HAP-1 (cell line): Measurements from ENCODE around the gene NDUFS6.
"Not testable (repeated sequence)": the region's sequence is repeated elsewhere in the genome, so short reads cannot be mapped to it uniquely, and the experiment has no call there.

Experiments
- DNase-seq, 2 experiments: peaks; one replicate each; pipeline ENCODE4 v3.0.0-alpha.2; 2016 to 2020; ENCODE audit warnings: low spot score in 2 of 2
- H3K27me3 ChIP-seq: fragments of 250-450 bp; sonication (Bioruptor Pico); 2 replicates; pipeline ENCODE4 v1.5.1; 2020; ENCODE audit warnings: low read depth, mild to moderate bottlenecking, moderate library complexity
- H3K36me3 ChIP-seq: fragments of 250-450 bp; sonication (Bioruptor Pico); replicated peaks from 2 replicates; pipeline ENCODE4 v1.5.1; 2020; ENCODE audit warnings: mild to moderate bottlenecking
- H3K4me1 ChIP-seq: fragments of 250-450 bp; sonication (Bioruptor Pico); 2 replicates; pipeline ENCODE4 v1.5.1; 2020; ENCODE audit warnings: mild to moderate bottlenecking
- H3K4me3 ChIP-seq: fragments of 250-450 bp; sonication (Bioruptor Pico); 2 replicates; pipeline ENCODE4 v1.5.1; 2020; ENCODE audit warnings: mild to moderate bottlenecking, moderate library complexity
- H3K9me3 ChIP-seq: fragments of 250-450 bp; sonication (Bioruptor Pico); 2 replicates; pipeline ENCODE4 v1.5.1; 2020; ENCODE audit warnings: mild to moderate bottlenecking, moderate library complexity
- in situ Hi-C: fragments of 300-500 bp; cut with MboI; formaldehyde crosslinking; loops from 3 replicates; pipeline ENCODE4 v1.14.3; 2020; ENCODE audit warnings: low sequenced_read_pairs, inconsistent platforms, mixed read lengths

NDUFS6 gene

DNA sequence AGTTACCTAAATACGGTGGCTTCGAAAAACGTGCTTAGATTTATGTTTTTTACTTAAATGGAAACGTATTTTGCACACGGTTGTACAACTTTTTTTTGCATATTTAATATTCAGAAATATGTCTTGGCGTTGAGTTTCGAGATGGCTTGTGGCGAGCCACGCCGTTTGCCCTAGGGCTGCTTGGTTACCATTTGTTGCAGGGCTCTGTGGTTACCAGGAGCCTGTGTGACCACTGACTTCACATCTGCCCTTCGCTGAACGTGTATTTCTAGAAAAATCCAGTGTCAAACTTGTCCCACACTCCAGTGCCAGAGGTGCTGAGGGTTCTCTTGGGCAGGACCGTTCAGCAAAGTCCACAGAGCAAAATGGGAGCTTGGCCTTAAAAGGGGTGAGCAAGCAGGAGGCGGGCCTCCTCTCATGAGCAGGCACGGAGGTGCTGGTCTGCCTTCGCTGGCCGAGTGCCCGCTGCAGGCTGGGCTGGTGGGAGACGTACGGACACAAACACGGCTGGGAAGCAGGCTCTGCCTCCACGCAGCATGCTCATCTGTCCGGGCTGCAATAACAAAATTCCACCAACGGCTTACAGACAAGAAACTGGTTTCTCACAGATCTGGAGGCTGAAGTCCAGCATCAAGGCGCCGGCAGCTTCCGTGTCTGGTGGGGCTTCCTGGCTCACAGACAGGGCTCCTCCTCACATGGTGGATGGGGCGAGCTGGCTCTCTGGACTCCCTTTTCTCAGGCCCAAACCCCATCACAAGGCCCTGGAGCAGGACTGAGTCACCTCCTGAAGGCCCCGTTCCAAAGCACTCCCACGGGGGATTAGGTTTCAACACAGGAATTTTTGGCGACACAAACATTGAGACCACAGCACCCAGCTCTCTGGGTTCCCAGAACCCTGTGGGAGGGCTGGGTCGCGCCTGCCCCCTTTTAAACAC is 7.0 kb upstream of the NDUFS6 start:
- Histone ChIP-seq H3K27me3 (no peaks in the 10 kb centered on the region), H3K4me1 (no peaks in the 10 kb centered on the region), H3K4me3 (no peak overlapping the region), H3K9me3 (no peaks in the 10 kb centered on the region), H3K36me3 (peaks cover 24% of the 10 kb centered on the region)
- in situ Hi-C loops: no loop called here
- no peak for DNase-seq

DNA sequence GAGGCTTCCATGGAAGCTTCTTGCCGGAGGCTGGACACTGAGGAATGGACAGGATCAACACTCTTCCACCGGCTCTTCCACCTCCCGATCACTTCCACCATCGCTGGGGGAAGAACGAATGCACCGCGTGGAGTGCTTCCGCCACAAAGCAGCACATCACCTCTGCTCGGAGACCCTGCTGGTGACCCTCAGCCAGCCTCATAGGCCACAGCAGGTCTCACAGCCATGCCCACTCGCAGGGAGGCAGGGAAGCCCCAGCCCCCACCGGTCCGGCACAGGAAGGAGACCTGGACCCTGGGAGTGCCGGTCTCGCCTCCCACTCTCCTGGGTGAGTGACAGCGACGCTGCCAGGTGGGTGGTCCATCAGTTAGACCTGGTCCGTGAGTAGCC is 6.3 kb upstream of the NDUFS6 start:
- H3K4me1 ChIP-seq: no peaks in the 10 kb centered on the region
- no peak overlapping the region for H3K4me3 ChIP-seq

DNA sequence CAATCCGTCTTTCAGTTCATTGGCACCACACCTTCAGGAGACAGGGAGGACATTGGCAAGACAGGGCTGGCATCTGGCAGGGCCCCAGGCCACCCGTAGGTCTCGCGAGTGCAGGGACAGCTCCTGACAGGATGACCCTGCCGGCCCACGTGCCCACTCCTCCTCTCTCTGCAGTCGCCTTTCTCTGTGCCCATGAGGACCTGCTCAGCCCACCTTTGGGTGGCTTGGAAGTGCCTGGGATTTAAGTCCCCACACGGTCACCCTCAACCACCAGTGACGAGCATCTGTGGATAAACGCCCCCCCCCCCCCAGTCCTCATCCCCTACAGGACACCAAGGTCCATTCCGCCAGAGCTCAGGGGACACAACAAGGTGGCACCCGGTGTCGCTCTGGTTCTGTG is 5.7 kb upstream of the NDUFS6 start:
- H3K4me1 ChIP-seq: 0 out of 2 replicates have a peak, but pooled peaks cover under 1% of the 10 kb centered on the region
- peaks cover 24% of the 10 kb centered on the region for H3K36me3 ChIP-seq
- no peak overlapping the region for H3K4me3 ChIP-seq
- in situ Hi-C loops: no loop called here
- no peaks in the 10 kb centered on the region for H3K27me3 ChIP-seq
- DNase-seq: no peak
- H3K9me3 ChIP-seq: no peaks in the 10 kb centered on the region

More for the DNA sequence above, 6.3 kb upstream of the NDUFS6 start:
- Histone ChIP-seq H3K27me3 (no peaks in the 10 kb centered on the region), H3K36me3 (peaks cover 24% of the 10 kb centered on the region), H3K9me3 (no peaks in the 10 kb centered on the region)
- in situ Hi-C loops: no loop called here
- DNase-seq: no peak

DNA sequence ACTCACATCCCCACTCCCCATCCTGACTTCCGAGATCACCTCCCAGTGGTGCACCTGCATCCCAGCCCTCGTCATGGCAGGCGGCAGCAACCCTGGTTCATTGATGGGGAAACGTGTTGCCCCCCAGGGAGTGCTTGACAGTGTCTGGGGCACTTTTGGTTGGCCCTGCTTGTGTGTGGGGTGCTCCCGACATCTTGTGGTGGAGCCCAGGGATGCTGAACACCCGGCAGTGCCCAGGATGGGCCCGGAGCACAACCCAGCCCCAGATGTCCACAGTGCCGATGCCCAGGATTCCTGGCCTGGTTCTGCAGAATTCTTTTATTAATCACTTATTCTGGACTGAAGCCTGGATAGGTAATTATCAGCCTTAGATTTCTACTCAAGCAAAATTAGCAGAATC is 5.3 kb upstream of the NDUFS6 start:
- Histone ChIP-seq H3K27me3 (no peaks in the 10 kb centered on the region), H3K36me3 (peaks cover 24% of the 10 kb centered on the region), H3K4me1 (0 out of 2 replicates have a peak, but pooled peaks cover 3% of the 10 kb centered on the region), H3K4me3 (no peak overlapping the region), H3K9me3 (no peaks in the 10 kb centered on the region)
- DNase-seq: no peak
- in situ Hi-C loops: no loop called here

DNA sequence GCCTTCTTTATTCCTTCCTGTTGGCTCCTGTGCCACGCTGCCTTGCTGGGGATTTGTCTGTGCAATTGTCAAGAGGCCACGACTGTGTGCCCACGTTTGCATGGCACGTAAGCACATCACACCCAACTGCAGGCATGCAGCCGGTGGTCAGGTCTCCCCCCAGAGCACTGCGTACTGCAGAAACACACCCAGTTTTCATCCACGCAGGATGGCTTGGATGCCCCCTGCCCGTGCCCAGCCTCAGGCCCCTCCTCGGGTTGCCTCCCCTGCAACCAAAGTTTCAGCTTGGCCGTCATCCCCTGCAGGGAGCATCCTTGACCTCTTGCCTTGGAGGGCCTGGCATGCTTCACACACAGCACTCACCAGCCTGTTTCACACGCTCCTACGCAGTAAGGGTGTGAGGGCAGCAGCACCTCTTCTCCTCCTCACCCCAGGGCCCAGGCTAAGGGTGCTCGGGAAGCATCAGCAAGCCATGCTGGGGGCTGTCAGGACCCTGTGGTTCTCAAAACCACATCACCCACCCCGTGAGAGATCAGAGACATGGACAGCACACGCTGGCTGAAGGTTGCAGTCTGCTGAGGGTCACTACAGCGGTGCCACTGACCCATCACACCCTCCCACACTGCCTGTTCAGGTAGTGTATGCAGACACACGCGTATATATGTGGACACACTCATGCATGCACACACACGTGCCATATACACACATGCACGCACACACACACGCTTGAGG is 4.7 kb upstream of the NDUFS6 start:
- in situ Hi-C loops: no loop called here
- H3K4me3 ChIP-seq: no peak overlapping the region

DNA sequence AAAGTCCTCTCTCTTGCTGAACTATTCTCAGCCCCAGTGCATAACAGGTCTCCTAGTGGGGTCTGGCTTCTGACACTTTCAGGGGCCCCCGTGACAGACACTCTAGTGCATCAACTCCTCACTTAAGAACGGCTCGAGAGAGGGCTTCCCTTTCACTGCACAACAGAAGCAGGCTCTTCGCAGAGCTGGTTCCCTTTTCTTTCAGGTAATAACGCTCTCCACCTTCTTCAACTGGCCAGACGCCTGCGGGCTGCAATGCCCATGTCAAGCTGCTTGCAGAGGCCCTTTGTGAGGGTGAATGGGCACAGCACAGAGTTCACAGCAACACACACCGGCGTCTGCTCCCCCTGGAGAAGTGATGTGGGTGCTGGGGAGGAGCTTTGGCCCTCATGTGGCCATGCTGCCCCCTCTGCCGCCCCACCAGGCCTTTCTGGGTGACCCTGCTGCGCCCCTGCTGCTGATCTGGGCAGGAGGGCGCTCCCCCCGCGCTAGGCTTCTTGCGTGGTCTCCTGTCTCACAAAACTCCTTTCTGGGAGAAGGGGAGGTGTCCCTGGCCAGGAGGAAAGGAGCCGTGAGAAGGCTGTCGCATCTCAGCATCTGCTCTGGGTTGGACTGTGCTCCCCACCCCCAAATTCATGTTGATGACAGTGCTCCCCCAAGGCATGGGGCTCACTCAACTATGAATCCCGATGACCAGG is 4.0 kb upstream of the NDUFS6 start:
- no peak for DNase-seq
- Histone ChIP-seq H3K36me3 (peaks cover 24% of the 10 kb centered on the region), H3K27me3 (no peaks in the 10 kb centered on the region), H3K4me1 (0 out of 2 replicates have a peak, but pooled peaks cover 5% of the 10 kb centered on the region), H3K9me3 (no peaks in the 10 kb centered on the region), H3K4me3 (no peak overlapping the region)
- in situ Hi-C loops: no loop called here

More for the DNA sequence above, 4.7 kb upstream of the NDUFS6 start:
- DNase-seq: no peak
- no peaks in the 10 kb centered on the region for H3K27me3 ChIP-seq
- 0 out of 2 replicates have a peak, but pooled peaks cover 3% of the 10 kb centered on the region for H3K4me1 ChIP-seq
- peaks cover 24% of the 10 kb centered on the region for H3K36me3 ChIP-seq
- no peaks in the 10 kb centered on the region for H3K9me3 ChIP-seq

DNA sequence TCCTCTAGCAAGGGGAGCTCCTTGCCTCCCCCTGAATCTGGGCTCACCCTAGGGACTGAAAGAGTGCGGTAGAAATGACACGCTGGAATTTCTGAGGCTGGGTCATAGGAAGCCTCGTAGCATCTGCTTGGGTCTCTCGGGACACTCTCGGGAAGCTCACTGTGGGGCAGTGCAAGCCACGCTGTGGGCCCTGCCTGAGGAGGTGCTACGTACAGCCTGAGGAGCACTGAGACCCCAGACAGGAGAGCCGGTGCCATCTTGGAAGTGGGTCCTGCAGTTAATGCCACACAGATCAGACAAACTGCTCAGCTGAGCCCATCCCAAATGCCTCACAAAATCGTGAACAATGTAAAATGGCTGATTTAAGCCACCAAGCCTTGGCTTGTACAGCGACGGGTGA is 3.4 kb upstream of the NDUFS6 start:
- Histone ChIP-seq H3K4me1 (0 out of 2 replicates have a peak, but pooled peaks cover 7% of the 10 kb centered on the region), H3K27me3 (no peaks in the 10 kb centered on the region), H3K9me3 (no peaks in the 10 kb centered on the region), H3K36me3 (peaks cover 29% of the 10 kb centered on the region), H3K4me3 (no peak overlapping the region)
- DNase-seq: no peak
- in situ Hi-C loops: no loop called here

DNA sequence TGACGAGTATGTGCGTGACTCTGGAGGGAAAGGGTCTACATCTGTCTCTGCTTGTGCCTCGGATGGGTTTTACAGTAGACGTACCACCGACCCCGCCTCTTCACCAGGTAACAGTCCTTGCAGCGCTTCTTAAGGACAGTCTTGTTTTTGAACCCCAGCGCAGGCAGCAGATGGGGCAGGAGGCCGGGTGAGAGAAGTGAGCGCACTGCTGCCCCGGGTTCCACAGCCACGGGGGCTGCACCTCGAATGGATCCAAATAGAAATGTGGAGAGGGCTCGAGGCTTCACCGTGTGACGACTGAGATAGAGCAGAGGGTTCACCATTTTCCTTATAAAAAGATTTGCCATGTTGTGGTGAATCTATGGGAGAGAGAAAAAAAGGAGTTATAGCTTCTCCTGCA is 2.6 kb upstream of the NDUFS6 start:
- H3K9me3 ChIP-seq, in situ Hi-C loops, H3K4me1 ChIP-seq, DNase-seq, H3K27me3 ChIP-seq: not testable (repeated sequence)
- peak overlapping the region; percentile 95 for H3K4me3 ChIP-seq
- H3K36me3 ChIP-seq: peaks cover 37% of the 10 kb centered on the region

DNA sequence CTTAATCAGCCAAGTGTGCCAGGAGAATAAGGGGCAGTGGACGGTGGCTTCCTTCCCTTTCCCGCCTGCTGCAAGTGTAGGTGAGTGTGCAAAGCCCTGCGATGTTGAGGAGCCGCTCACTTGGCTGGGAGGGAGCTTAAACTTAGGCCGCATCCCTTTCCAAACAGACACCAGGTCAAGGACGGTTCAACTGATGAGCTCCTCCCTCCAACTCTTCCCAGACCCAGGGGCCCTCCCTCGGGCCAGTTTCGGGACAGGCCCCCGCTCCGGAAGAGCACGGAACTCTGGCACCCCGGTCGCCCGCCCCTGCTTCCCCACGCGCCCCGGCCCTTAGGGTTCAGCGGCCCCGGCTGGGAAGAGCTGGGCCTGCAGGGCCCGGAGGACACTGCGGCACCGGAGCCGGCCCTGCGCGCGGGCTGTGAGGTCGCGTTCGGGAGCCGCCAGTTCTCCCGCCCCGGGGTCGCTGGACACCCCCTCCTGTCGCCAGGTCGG is 2.1 kb upstream of the NDUFS6 start:
- H3K36me3 ChIP-seq: peaks cover 42% of the 10 kb centered on the region
- peak in 1 of 2 experiments; percentile 16 for DNase-seq
- peak overlapping the region; percentile 95 for H3K4me3 ChIP-seq
- H3K4me1 ChIP-seq: 0 out of 2 replicates have a peak, but pooled peaks cover 7% of the 10 kb centered on the region
- H3K9me3 ChIP-seq: no peaks in the 10 kb centered on the region
- in situ Hi-C loops: no loop called here
- H3K27me3 ChIP-seq: no peaks in the 10 kb centered on the region

DNA sequence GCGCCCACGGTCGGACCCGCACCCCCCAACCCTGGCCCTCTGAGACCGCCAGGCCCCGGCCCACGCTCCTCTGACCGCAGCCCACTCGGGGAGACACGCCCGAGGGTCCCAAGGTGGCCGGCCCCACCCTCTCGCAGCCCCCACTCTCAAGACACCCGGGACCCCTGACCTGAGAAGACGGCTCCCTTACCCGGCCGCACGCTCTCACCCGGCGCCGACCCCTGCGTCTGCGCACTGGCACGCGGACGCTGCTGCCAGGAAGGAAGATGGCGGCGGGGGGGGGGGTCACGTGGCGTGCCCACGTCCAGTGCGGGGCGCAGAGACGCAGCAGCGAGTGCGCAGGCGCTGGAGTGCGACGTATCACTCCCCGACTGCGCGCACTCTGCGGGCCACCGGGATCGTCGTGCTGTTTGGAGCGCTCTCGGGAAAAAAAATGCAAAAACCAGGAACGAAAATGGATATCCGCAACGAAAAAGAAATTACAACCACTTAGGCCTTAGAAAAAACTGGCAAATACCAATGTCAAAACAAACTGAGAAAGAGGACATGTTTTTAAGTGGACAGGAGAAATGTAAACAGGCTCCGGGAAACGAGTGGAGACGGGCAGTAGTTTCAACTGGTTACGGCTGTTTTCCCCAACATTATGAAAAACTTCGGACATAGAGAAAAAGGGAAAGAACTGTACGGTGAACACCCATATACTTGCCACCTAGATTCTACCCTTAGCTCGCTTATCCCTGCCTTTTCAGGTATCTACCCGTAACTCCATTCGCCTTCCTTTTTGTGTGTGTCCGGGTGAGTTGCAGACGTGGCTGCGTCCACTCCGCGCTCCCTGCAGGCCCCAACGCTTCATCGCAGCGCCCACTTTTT is 1.4 kb upstream of the NDUFS6 start, which contains the start of gene MRPL36:
MRPL36 (minus strand) TSS at position 236 of the 870 bp plus-strand sequence. CDS start 902 bp downstream, outside the sequence.
- in situ Hi-C loops: no loop called here

DNA sequence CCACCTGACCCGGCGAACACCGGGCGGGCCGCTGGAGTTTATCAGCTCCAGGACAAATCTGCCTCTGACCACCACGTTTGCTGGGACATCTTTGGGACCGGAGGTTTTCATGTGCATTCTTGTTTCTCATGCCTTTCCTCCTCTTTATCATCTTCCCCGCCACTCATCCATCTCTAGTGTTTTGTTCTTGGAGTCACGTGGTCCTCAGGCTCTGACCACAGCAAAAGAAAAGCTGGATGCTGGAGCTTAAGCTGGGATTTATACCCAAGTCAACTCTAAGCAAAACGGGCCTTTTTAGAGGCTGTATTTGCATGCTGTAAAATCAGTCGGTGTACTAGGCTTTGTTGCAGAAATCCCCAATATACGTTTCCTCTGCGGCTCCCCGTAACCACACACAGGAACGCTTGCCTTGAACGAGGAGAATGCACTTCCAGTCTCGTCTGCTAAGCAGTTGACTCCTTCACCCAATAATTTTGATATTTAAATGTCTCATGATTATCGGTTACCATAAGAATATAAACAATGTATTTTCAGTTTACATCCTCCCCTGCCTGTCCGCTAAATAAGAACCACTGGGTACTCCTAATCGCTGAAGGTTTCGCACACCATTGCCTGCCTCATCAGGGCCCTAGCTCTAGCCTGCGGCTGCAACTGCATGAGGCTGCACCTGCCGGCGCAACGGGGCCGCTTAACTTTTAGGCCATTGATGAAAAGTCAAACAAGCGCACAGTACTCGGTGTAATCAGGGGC is 560 bp upstream of the NDUFS6 start:
- DNase-seq: peak; percentile 44 to 55
- no peaks in the 10 kb centered on the region for H3K27me3 ChIP-seq
- H3K36me3 ChIP-seq: peaks cover 57% of the 10 kb centered on the region
- 0 out of 2 replicates have a peak, but pooled peaks cover 7% of the 10 kb centered on the region for H3K4me1 ChIP-seq
- no peaks in the 10 kb centered on the region for H3K9me3 ChIP-seq
- peak overlapping the region; percentile 95 for H3K4me3 ChIP-seq
- in situ Hi-C loops: no loop called here

More for the DNA sequence above, 1.4 kb upstream of the NDUFS6 start, which contains the start of gene MRPL36:
- 0 out of 2 replicates have a peak, but pooled peaks cover 7% of the 10 kb centered on the region for H3K4me1 ChIP-seq
- no peaks in the 10 kb centered on the region for H3K9me3 ChIP-seq
- peaks cover 49% of the 10 kb centered on the region for H3K36me3 ChIP-seq
- H3K4me3 ChIP-seq: peak within 1 kb of the TSS; percentile 95
- no peaks in the 10 kb centered on the region for H3K27me3 ChIP-seq
- peak; percentile 77 to 88 for DNase-seq

DNA sequence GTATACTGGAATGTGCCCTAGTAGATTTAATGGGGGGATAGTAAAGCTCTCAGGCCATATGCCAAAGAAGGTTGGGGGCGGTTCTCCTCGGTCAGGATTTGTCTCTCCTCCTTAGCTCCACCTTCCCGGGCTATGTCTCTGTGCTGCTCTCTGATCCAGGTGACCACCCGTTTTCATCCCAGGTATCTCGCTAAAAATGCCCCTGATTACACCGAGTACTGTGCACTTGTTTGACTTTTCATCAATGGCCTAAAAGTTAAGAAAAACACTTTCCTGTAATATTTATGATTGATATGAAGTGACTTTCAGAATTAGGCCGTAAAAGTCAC is 724 bp downstream of the NDUFS6 start:
- Histone ChIP-seq H3K9me3 (no peaks in the 10 kb centered on the region), H3K4me1 (0 out of 2 replicates have a peak, but pooled peaks cover 7% of the 10 kb centered on the region), H3K27me3 (no peaks in the 10 kb centered on the region), H3K4me3 (peak overlapping the region; percentile 95), H3K36me3 (peaks cover 65% of the 10 kb centered on the region)
- peak; percentile 28 to 53 for DNase-seq
- in situ Hi-C loops: no loop called here
